AG09319 (cell line): ENCODE data around the gene WASF3.
A peak's percentile ranks its signal among the peaks of the same experiment; 100 is the strongest.

Source experiments
- DNase-seq: peaks from one replicate; pipeline ENCODE4 v3.0.0-alpha.2; 2010; ENCODE audit warnings: low read depth; ENCODE audit errors: extremely low read depth
- CTCF ChIP-seq: IDR thresholded peaks from 2 replicates; pipeline ENCODE4 v1.5.1; 2011; ENCODE audit warnings: low read depth, mild to moderate bottlenecking, inconsistent platforms, low read length, moderate library complexity

The WASF3 gene

GRCh38 chr13:26653310-26653709, 95.8 kb downstream of the WASF3 start:
- TF ChIP-seq CTCF: no peak
- no peak for DNase-seq

GRCh38 chr13:26653842-26654241, 96.4 kb downstream of the WASF3 start:
- TF ChIP-seq CTCF: no peak
- no peak for DNase-seq

- peak; percentile 20 for DNase-seq
- TF ChIP-seq CTCF: peak; percentile 48
Measured at GRCh38 chr13:26656919-26657318, 99.4 kb downstream of the WASF3 start.

GRCh38 chr13:26658448-26659385, 101.2 kb downstream of the WASF3 start:
- TF ChIP-seq CTCF: no peak

GRCh38 chr13:26660185-26660584, 102.7 kb downstream of the WASF3 start:
- TF ChIP-seq CTCF: no peak
- no peak for DNase-seq

More at GRCh38 chr13:26658448-26659385, 101.2 kb downstream of the WASF3 start:
- DNase-seq: no peak

GRCh38 chr13:26660766-26661165, 103.3 kb downstream of the WASF3 start:
- no peak for TF ChIP-seq CTCF
- DNase-seq: no peak

- no peak for DNase-seq
Measured at GRCh38 chr13:26663791-26664190, 106.3 kb downstream of the WASF3 start.

More at GRCh38 chr13:26663791-26664190, 106.3 kb downstream of the WASF3 start:
- TF ChIP-seq CTCF: no peak
